ENCODE measurements around the gene SPATA3.

SPATA3 gene

DNA sequence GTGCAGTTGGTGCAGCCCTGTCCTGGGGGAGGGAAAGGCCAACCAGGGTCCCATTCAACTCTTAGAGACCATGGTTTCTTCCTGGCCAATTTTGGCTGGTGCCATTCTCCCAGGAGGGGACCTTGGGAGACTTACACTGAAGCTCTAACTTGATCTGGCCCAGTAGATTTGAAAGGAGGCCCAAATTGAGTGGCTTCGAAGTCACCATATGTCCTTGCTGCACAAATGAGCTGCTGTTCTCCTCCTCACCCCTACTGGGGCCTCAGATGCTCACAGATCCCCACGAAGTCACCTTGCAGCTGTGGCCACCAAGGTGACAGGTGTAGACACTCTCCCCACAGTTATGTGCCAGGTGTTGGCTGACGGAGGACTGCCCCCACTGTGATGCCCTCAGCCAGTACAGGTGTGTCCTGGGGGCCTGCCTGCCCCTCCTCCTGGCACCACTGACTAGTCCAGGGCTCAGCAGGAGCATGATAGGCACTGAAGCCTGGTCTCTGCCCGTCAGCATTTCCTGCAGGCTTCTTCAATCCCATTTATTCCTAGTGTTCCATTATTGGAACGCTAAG is 36.7 kb downstream of the SPATA3 start:
- DNase-seq = no peak

DNA sequence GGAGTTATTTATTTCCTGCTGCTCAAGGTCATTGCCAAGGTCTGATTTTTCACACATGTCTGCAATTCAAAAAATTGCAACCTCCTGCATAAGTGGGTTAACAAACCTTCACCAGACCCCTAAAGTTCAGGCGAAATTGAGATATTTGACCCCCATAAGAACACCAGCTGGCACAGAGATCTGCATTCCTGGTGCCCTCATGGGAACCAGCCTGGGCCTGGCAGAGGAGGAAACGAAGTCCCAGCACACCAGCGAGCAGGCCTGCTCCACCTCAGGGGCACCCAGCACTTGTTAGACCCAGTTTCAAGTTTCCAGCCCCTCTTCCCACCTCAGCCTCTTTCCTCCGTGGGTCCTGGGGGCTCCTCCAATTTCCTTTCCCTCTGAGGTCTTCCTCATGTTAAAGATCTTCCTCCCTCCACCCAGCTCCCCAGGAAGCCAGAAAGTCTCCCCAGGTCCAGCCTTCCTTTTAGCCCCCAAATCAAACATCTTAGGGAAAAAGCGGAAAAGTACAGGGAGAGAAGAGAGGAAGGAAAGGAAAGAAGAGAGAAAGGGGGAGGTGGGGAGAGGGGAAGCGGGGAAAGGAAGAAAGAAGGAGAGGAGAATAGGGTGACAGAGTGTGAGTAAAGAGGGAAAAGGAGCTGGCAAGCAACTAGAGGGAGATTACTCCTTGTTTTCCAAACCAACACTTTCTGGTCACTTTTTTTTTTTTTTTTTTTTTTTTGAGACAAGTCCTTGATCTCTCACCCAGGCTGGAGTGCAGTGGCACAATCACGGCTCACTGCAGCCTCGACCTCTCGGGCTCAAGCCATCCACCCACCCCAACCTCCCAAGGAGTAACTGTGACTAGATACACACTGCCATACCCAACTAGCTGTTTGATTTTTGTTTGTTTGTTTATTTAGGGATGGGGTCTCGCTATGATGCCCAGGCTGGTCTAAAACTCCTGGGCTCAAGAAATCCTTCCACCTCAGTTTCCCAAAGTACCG is 37.5 kb downstream of the SPATA3 start:
- no peak for DNase-seq

DNA sequence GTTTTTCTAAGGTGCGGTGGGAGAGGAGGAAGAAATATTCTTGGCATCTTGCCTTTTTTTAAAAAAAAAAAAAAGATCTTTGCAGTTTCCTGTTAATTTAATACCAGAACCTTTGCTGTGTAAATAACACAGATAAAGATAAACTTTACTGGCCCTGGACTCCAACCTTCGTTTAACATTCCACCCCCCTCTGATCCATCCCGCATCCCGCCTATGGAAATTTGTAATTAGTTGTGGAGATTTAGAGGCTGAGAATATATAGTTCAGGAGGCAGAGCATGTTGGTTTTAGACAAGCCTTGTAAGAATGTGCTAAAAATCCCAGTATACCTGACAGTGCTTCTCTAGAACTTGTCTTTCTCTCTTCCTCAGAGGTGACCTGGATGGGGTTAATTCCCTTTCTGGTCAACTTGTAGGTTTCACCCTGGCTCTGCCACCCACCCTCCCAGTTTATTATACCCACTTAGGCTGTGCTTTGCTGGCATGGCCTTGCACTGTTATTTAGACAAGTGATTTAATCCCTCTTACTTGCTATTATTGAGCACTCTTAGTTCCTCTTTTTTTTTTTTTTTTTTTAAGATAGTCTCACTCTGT is 38.5 kb downstream of the SPATA3 start:
- no peak for DNase-seq

DNA sequence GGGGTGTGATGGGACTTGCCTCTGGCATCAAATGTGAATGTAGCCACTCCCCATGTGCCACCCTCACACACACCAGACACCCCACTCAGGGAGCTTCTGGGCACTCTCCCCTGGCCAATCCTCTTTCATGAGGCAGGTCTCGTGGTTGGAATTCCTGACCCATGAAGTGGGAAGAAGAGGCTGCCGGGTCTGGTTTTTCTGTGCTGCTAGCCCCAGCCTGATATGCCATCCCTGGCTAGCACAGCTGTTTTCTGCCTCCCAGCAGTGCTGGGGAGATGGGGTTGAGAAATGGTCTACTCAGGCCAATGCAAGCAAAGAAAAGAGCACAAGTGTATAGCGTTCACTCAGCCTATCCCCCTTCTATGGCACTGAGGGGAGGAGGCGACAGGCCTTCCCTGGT is 40.2 kb downstream of the SPATA3 start:
- DNase-seq = no peak

DNA sequence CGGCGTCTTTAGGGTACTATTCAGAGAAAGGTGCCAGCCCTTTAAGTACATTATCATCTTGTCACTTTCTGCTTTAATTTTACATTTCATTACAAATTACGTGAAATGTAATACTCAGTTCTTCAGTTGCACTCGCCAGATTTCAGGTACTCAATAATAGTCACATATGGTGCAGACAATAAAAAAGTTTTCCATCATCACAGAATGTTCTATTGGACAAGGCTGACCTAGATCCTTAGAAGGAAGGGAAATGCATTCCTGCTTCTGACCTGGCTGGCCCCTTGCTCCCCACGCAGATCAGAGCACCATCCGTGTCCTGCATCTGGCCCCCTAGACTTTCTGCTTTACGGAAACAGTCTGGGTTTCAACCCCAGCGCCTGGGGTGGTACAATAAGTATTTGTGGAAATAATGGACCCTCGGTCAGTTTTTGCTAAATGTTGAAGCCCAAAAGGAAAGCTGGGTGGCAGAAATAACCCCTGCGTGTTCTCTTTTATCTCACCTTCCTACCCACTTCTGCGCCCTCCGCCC is 40.7 kb downstream of the SPATA3 start:
- no peak for DNase-seq

DNA sequence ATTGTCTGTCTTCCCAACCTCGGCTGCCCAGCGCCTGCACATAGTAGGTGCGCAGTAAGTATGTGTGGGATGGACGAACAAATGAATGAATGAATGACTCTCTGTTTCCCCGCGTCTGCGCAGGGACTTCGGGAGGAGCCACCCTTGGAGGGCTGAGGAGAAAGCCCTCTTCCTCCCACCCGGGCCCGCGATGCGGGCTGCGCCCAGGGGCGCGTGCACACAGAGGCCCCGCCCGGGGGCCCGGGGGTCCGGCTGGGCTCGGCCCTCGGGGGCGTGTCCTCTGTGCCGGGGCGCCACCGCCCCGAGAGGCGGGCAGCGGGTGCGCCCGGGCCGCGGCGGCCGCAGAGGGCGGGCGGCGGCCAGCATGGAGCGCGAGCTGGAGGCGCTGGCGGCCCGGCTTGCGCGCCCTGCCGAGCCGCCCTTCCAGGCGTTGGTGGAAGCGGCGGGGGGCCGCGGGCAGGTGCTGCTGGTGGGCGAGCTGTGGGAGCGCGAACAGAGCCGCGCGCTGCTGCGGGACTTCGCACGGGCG is 41.3 kb downstream of the SPATA3 start, which contains the start of gene C2orf72:
TSS of gene C2orf72 (plus strand) at position 322 of the 529 bp plus-strand sequence. CDS start at position 365, 43 bp downstream.
- no peak for DNase-seq

DNA sequence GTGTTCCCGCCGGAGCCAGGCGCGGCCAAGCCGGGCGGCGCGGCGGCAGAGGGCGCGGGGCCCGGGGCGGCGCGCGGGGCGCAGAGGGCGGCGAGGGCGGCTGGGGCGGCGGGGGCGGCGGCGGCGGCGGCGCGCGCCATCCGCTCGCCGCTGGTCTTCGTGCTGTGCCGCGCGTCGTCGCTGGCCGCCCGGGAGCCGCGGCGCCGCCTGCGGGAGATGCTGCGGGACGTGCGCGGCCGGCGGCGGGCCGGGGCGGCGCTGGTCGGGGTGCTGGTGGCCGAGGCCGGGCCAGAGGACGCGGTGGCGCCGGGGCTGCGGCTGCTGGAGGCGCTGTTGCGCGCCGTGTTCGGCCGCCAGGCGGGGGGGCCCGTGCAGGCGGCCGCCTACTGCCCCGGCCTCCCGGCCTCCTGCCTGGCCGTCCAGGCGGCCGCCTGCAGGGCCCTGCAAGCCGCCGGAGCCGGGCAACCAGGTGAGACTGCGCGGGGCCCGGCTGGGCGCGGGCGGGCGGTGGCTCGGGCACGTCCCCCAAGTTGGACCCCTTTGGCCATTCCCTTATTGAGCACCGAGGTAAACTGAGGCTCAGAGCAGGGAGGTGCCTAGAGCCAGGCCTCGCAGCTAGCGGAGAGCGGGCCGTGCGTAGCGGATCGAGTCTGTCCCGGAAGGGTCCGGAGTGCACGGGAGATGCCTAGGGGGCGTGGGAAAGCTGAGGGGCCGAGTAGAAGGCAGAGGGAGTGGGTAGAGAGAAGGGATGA is 42.0 kb downstream of the SPATA3 start:
- DNase-seq = no peak

DNA sequence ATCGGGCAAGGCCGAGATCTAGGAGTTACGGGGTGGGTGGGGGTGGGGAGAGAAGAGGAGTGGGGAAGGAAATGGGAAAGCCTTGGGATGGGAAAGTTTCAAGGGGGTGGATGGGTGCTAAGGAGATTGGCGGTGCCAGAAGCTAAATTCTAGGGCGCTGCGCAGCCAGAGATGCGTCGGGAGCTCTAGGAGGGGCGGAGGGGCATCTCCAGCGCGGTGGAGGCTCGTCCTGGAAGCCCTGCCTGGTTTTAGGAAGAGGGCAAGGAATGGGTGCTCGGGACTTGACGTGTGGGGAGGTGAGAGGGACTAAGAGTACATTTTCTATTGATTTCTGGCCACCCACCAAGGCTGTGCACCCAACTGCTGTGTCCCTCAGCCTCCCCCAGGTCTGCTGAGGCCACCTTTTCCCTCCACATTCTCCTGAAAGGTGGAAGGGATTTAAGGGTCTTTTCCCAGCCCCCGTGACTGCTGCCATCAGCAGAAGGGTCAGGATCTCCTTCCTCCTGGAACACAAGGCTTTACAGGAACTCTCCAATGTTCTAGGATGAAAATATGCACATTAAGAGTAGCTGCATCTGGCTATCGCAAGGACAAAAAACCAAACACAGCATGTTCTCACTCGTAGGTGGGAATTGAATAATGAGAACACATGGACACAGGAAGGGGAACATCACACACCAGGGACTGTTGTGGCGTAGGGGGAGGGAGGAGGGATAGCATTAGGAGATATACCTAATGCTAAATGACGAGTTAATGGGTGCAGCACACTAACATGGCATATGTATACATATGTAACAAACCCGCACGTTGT is 42.8 kb downstream of the SPATA3 start:
- DNase-seq = no peak

DNA sequence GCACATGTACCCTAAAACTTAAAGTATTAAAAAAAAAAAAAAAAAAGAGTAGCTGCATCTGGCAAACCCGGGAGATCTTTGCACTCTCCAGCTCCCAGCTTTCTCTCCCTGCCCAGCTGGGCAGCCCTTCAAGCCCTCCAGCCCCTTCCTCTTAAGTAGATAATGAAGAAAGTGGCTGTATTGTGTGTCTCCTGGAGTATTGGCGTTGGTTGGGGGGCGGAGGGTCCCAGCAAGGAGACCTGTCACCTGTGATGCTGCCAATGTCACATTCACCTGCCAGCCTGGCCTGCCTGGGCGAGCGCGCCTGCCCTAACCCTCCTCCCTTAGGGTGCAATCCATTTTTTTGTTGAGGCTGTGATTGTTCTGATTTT is 43.4 kb downstream of the SPATA3 start:
- no peak for DNase-seq

DNA sequence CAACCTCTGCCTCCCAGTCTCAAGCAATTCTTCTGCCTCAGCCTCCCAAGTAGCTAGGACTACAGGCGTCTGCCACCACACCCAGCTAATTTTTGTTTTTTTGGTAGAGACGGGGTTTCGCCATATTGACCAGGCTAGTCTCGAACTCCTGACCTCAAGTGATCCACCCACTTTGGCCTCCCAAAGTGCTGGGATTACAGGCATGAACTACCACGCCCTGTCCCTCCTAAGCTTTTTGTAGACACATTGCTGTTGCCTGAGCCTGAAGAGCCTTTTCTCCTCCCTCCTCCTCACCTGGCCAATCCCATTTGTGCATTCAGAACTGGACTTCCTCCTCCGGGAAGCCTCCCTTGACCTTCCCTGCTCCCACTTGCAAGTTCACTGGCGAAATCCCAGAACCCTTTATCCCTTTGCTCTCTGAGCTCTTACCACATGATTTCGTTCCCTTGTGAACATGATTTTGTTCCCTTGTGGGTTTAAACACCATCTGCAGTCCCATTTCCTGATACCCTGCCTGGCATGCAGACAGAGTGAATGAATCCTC is 44.0 kb downstream of the SPATA3 start:
- DNase-seq = no peak

DNA sequence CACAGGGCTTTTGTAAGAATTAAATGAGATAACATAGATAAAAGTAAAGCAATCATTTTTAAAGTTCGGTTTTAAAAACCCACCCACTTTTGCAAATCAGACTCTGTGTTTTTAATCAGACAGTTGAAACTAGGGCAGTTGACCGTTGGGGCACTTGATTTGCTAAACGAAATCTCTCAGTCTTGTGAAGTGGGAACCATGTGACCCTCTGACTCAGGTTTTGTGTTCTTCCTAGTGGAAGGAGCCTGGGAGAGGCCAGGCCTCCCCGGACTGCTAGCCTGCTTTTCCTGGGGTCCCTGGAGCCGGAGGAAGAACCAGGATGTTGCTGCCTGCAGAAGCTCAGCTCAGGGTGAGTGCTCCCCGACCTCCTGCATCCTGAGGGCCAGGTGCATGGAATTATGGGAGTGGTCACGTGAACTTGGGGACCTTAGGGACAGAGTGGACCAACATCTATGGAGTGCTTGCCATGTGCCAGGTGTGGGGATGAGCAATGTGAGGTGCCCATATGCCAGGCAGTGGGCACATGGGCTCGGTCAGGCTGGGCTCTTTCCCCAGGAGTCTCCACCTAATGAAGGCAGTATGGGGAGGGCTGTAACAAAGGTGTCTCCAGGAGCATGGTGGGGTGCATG is 45.3 kb downstream of the SPATA3 start:
- DNase-seq = no peak

DNA sequence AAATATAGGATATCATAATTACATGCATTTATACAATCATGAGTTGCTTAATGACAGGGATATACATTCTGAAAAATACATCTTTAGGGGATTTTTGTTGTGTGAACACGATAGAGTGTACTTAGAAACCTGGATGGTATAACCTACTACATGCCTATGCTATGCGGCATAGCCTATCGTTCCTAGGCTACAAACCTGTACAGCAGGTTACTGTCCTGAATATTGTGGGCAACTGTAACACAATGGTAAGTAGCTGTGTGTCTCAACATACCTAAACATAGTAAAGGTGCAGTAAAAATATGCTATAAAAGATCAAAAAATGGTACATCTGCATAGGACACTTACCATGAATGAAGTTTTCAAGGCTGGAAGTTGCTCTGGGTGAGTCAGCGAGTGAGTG is 47.9 kb downstream of the SPATA3 start:
- no peak for DNase-seq

DNA sequence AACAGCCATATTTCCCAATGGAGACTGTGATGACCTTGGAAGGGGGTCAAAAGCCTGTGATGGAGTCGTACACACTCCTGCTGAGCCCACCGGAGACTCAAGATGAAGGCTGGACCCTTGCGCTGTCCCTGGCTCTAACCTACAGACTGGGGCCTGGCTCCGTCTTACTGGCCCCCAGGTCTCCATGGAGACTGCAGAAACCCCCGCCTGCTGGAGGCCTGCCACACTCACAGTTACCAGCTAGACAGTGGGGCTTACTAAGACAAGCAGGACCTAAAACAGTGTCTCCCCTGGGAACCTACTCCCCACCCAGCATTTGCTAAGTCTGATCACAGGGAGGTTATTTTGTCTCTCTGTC is 51.0 kb downstream of the SPATA3 start:
- no peak for DNase-seq

DNA sequence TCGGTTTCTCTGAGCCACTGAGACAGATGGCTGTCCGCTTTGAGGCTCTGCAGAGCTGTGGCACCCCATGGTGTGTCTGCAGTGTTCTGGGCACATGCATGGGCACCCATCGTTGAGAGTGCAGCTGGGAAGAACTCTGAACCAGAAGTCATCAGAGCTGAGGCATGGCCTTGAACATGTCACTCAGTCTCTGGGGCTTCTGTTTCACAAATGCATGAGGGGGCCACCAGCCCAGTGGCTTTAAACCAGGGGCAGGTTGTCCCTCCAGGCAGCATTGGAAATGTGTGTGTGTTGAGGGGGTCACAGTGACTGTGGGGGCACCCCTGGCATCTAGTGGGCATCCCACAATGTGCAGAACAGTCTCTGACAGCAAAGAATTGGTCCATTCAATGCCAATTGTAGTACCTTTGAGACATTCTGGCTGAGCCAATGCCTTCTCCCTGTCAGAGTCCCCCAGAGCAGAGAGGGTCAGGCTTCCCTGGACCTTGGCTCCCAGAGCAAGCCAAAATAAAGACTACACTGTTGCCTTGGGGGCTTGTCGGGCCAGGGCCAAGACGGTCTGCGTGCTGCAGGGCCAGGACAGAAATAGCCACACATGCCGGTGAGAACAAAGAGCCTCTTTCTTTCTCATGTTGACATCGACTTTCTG is 51.5 kb downstream of the SPATA3 start:
- DNase-seq = no peak

DNA sequence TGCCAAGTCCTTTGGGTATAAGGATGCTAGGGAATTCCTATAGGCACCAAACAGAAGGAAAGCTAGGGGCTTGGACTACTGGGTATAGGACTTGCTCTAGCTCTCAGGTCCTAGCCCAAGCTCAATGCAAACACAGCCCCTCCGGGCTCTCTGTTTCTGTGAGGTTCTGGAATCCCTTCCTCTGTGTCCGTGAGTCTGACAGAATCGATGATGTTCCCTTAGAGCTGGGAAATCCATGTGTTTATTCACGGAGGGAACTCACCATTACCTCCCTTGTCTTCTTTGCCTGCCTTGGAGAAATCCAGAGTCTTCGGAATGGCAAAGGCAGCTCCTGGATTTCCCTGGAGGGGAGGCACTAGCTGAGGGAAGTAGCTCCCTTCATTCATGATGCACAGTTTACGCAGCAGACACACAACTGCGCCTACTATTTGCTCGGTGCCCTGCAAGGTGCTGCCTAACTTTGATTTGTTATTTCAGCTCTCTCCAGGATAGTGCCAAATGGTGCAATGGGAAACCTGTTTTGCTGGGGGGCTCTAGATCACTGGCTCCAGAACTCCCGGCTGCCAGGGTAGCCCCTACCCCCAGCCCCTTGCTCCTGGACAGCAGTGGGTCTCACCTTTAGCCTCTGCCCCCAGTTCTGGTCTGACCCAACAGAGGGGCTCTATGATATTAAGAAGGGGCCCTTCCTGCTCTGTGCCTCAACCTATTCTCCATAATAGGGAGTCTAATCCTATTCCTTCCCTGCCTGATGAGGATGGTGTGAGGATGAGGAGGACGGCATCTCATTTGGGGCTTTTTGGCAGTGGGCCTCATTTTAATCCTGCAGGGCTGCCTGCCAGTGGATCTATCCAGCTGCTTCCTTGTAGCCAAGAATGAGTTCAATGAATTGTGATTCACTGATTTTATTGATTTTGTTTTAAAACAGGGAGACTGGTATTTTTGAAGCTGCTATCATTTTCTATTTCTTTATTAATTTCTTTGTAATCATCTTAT is 52.3 kb downstream of the SPATA3 start:
- DNase-seq = no peak

DNA sequence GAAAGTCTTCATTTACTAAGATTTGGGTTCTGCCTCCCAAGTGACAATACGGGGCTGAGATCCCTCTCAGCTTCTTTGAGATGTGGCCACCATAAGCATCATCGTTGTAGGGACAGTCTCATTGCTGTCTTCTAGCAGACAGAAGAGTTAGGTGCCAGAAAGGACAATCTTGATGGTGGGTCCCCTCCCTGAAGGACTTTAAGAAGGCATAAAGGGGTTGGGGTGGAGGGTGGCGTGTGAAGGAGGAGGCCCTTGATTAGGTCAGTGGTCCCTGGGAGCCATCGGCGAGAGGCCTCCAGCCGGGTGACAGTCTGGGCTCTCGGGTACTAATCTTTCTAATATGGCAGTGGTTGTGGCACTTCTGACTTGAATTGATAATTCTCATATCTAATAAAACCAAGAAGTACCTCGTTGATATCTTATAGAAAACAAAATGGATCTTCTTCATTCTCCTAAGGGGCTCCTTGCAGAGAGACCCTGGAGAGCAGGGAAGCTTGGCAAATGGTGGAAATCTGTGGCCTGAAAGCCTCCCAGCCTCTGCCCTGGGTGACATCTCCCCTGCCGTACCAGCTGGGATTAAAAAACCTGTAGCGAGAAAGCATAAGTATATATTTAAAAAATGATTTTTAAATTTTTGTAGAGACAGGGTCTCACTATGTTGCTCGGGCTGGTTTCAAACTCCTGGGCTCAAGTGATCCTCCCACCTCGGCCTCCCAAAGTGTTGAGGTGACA is 53.5 kb downstream of the SPATA3 start:
- no peak for DNase-seq

DNA sequence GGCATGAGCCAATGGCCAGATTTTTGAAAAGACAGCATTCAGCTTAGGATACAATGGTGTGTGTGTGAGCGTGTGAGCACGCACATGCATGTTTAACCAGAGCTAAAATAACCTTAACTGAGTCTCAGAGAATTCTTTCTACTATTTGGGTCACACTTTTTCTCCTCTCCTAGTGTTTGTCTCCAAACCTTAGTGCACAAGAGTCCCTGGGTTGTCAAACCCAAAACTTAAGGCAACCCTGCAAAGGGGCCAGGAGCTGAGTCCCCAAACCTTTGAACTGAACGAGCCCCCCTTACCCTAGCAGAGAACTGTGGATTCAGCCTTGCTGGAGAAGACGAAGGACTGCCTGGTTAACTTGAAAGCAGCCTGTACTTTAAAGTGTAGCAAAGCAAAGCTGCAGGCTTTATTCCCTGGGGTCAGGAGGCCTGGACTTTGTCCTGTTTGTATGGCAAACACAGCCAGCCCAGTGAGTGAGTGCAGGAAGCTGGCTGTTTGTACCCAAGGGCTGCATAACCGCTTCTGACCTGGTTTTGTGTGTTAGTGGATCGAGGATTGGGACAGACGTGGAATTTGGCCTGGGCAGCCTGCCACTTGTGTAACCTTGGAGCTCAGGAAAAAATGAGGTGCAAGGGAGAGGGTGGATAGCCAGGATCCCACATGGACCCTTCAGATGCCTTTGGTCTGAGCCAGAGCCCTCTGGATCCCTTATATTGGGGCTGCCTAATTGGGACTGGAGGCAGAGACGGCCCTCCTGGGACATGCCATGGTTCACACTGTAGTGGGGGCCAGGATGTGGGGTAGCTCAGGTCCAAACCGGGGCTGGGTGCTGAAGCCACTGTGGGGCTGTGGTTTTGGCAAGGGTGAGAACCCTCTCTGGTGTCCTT is 54.3 kb downstream of the SPATA3 start:
- no peak for DNase-seq

All from activated T-cell treated with anti-CD3 and anti-CD28 coated beads, Interleukin-2, amount 50 U/mL, for 1 hour (primary cell).